AG04449 (cell line): ENCODE results near the gene GDF7.

ENCODE experiments used
- CTCF ChIA-PET: fragments of 350-600 bp; formaldehyde crosslinking; extraction: SDS; loops from one replicate; lab custom pipeline; 2021; ENCODE audit warnings: antibody characterized with exemption; lab: Yijun Ruan, JAX
- POLR2A ChIA-PET: fragments of 400-600, 350-600 bp; formaldehyde crosslinking; extraction: SDS; loops from one replicate; lab custom pipeline; 2020; ENCODE audit warnings: antibody characterized with exemption, inconsistent platforms; lab: Yijun Ruan, JAX
- DNase-seq: peaks from one replicate; pipeline ENCODE4 v3.0.0-alpha.2; 2010; ENCODE audit warnings: low read depth, low spot score
- H3K4me3 ChIP-seq: 2 replicates; pipeline ENCODE4 v1.5.1; 2011; ENCODE audit warnings: low read depth, mild to moderate bottlenecking, control low read depth, low read length
- TF ChIP-seq, protein P1 (sequence below): IDR thresholded peaks from one replicate; pipeline ENCODE4 v1.5.1; 2011; ENCODE audit warnings: mild to moderate bottlenecking, moderate library complexity, low read length, control low read depth, inconsistent platforms; ENCODE audit not compliant: insufficient read depth; ENCODE audit errors: missing control alignments

The GDF7 gene

DNA sequence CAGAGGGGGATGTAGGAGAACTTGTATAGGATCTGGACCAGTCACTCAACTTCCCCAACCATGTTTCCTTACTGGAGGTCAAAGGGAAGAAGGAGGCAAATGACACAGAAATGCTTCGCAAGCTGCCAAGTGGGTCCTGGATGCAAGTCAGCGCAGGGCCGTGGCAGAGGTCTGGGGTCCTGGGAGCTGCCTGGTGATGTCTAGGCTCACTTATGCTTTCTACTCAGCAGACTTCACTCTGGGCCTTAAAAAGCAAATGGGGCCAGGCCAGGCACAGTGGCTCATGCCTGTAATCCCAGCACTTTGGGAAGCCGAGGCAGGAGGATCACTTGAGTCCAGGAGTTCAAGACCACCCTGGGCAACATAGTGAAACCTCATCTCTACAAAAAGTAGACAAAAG is 36.0 kb upstream of the GDF7 start:
- ChIA-PET CTCF (interaction anchor here (1.0 to 17.0 kb wide), 9 partner anchors 10 to 252 kb away, joined by 3 to 394 read pairs (median 6); partner anchors contain the start of genes HS1BP3 and RHOB), POLR2A (interaction anchor here (8.0 kb wide), 1 partner anchor 183 kb away, joined by 107 read pairs; the partner anchor contains the start of gene RHOB)
- H3K4me3 ChIP-seq = no peak overlapping the region
- no peak for DNase-seq
- TF ChIP-seq, protein P1, sequence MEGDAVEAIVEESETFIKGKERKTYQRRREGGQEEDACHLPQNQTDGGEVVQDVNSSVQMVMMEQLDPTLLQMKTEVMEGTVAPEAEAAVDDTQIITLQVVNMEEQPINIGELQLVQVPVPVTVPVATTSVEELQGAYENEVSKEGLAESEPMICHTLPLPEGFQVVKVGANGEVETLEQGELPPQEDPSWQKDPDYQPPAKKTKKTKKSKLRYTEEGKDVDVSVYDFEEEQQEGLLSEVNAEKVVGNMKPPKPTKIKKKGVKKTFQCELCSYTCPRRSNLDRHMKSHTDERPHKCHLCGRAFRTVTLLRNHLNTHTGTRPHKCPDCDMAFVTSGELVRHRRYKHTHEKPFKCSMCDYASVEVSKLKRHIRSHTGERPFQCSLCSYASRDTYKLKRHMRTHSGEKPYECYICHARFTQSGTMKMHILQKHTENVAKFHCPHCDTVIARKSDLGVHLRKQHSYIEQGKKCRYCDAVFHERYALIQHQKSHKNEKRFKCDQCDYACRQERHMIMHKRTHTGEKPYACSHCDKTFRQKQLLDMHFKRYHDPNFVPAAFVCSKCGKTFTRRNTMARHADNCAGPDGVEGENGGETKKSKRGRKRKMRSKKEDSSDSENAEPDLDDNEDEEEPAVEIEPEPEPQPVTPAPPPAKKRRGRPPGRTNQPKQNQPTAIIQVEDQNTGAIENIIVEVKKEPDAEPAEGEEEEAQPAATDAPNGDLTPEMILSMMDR = no peak

- CTCF ChIA-PET = interaction anchor here (1.0 to 17.0 kb wide), 11 partner anchors 10 to 253 kb away, joined by 3 to 394 read pairs (median 6); partner anchors contain the start of genes HS1BP3 and RHOB
- no peak for DNase-seq
- POLR2A ChIA-PET = interaction anchor here (8.0 kb wide), 1 partner anchor 184 kb away, joined by 107 read pairs; the partner anchor contains the start of gene RHOB
- TF ChIP-seq, protein P1 = no peak
- H3K4me3 ChIP-seq = no peak overlapping the region
These were observed 35.2 kb upstream of the GDF7 start for GRCh38 chr2:20631617-20632307.

DNA sequence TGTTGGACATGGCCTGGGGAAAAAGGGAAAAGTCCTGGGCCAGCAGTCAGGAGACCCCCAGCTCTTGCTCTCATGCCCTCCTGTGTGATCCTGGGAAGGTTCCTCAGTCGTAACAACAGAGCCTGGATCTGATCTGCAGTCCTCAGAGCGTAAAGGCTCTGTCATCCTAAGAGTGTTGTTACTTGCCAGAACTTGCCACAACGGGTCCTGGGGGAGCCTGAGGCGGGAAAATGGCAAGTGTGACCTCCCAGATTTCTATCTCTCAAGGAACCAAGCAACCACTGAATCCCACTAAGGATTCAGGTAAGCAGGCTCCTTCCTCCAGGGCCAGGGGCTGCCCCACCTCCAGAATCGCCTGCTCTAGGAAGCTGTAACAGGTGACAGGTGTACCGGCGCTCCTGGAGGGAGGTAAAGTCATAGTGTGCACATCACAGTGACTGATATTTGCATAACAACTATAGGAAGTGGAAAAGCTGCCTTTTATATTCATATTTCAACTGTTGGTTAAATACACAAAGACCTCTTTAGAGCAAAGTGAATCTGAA is 34.4 kb upstream of the GDF7 start:
- ChIA-PET CTCF (interaction anchor here (0.8 to 17.0 kb wide), 9 partner anchors 9 to 253 kb away, joined by 3 to 394 read pairs (median 4); partner anchors contain the start of gene RHOB), POLR2A (interaction anchor here (8.0 kb wide), 1 partner anchor 185 kb away, joined by 107 read pairs; the partner anchor contains the start of gene RHOB)
- DNase-seq = no peak
- TF ChIP-seq, protein P1 = no peak
- no peak overlapping the region for H3K4me3 ChIP-seq

GRCh38 chr2:20633001-20633400 is 33.9 kb upstream of the GDF7 start:
- CTCF ChIA-PET = interaction anchor here (0.8 to 17.0 kb wide), 10 partner anchors 9 to 254 kb away, joined by 3 to 394 read pairs (median 4); partner anchors contain the start of gene RHOB
- DNase-seq = no peak
- POLR2A ChIA-PET = interaction anchor here (8.0 kb wide), 1 partner anchor 185 kb away, joined by 107 read pairs; the partner anchor contains the start of gene RHOB
- TF ChIP-seq, protein P1 = no peak
- no peak overlapping the region for H3K4me3 ChIP-seq

GRCh38 chr2:20633794-20634506 is 33.0 kb upstream of the GDF7 start:
- ChIA-PET CTCF (interaction anchor here (0.8 to 17.0 kb wide), 34 partner anchors 8 to 343 kb away, joined by 3 to 394 read pairs (median 6); partner anchors contain the start of genes HS1BP3 and RHOB), POLR2A (interaction anchor here (1.7 to 8.0 kb wide), 2 partner anchors 186 to 190 kb away, joined by 5 to 107 read pairs; partner anchors contain the start of gene RHOB)
- no peak overlapping the region for H3K4me3 ChIP-seq
- TF ChIP-seq, protein P1 = no peak
- DNase-seq = no peak
